Thyroid gland (tissue), 4 donors: Measurements from ENCODE around the gene ZC3H18. TPM values are rescaled to one million over a fixed set of nuclear protein-coding genes. Genes with fewer than 3 reads are reported as not detected.

ENCODE experiments used
- DNase-seq, 2 donors: peaks; one replicate each; pipeline ENCODE4 v3.0.0-alpha.2; 2019
- H3K27ac ChIP-seq, 3 donors: fragments of 200-600 bp; sonication (generic); 1 replicate in 2 of 3; 2 replicates in 1 of 3; pipeline ENCODE4 v1.5.1; 2016 to 2019; ENCODE audit warnings: mild to moderate bottlenecking in 1 of 3, moderate library complexity in 1 of 3
- H3K27me3 ChIP-seq: fragments of 200-600 bp; sonication (generic); one replicate; pipeline ENCODE4 v1.5.1; 2019
- H3K36me3 ChIP-seq, 2 donors: fragments of 200-600 bp; sonication (generic); one replicate each; pipeline ENCODE4 v1.5.1; 2016 to 2019
- H3K4me1 ChIP-seq, 2 donors: fragments of 200-600 bp; sonication (generic); one replicate each; pipeline ENCODE4 v1.5.1; 2017 to 2019
- H3K4me3 ChIP-seq, 3 donors: fragments of 200-600 bp; sonication (generic); replicated peaks in 1 of 3; 1 replicate in 2 of 3; 2 replicates in 1 of 3; pipeline ENCODE4 v1.5.1; 2016; ENCODE audit warnings: mild to moderate bottlenecking in 1 of 3
- H3K9me3 ChIP-seq: fragments of 200-600 bp; sonication (generic); one replicate; pipeline ENCODE4 v1.5.1; 2017
- POLR2A ChIP-seq, 2 donors: fragments of 450-650 bp; IDR thresholded peaks; one replicate each; pipeline ENCODE4 v1.6.1; 2017; ENCODE audit warnings: antibody characterized with exemption in 2 of 2, mild to moderate bottlenecking in 2 of 2, moderate library complexity in 1 of 2
- WGBS, 2 donors: methylation state at CpG; one replicate each; pipeline ENCODE4 v1.1.5; 2017; 5-methylcytosine and 5-hydroxymethylcytosine counted together
- intact Hi-C: fragments of 100-400 bp; cut with DNase I; formaldehyde crosslinking; loops from one replicate; pipeline ENCODE4 v1.15.1; 2023
- total RNA-seq, 4 donors: library from RNA; depleted of rRNA; stranded (reverse); fragments of >200 nt; gene quantifications; one replicate each; pipeline ENCODE4 v1.2.3, GENCODE V29; 2016
- TF ChIP-seq, protein P1 (sequence below), 6 experiments: fragments of 200-600 bp in 3 of 6; fragments of 450-650 bp in 3 of 6; sonication (generic) in 3 of 6; IDR thresholded peaks; one replicate each; pipeline ENCODE4 v1.5.1; 2016 to 2019; ENCODE audit warnings: antibody characterized with exemption in 6 of 6, mild to moderate bottlenecking in 2 of 6, inconsistent platforms in 1 of 6, moderate library complexity in 1 of 6

ZC3H18 gene
- total RNA-seq, 4 donors from 2014 or later, result 14.8 to 25.5 (median 20.9) TPM

DNA sequence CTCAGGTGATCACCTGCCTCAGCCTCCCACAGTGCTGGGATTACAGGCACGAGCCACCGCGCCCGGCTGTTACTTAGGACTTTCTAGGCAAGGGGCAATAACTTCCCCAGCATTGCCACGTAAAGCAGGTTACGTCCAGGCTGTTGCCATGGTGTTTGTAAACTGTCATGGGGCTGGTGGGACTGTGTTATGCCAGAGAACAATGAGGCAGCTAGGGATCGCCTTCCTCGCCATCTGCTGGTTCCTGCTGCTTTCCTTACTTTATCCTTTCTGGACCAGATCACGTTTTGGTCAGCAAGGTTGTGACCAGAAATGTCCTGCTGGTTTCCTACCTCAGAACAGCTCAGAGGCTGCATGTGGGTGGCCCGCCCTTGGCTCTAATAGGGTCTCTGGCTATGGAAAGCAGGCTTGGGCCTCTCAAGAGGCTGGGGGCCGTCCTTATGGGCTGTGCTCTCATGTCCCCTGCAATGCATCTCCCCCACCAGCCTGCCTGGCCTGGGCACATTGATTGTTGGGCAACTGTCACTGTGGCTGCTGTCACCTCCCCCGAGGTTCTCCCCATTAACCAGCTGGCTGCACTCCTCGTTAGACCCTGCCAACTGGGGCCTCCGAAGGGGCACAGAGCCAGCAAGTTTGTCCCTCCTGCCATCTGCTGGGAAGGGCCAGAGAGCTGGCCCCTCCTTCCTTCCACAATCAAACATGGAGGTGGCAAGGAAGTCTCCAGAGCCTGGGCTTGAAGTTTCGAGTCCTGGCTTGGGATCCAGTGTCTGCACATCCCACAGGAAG lies 28.2 kb upstream of the ZC3H18 start:
- intact Hi-C loops, result no loop called here
- no peak for TF ChIP-seq POLR2A (IDR thresholded peaks at IDR 0.05)
- TF ChIP-seq, protein P1, sequence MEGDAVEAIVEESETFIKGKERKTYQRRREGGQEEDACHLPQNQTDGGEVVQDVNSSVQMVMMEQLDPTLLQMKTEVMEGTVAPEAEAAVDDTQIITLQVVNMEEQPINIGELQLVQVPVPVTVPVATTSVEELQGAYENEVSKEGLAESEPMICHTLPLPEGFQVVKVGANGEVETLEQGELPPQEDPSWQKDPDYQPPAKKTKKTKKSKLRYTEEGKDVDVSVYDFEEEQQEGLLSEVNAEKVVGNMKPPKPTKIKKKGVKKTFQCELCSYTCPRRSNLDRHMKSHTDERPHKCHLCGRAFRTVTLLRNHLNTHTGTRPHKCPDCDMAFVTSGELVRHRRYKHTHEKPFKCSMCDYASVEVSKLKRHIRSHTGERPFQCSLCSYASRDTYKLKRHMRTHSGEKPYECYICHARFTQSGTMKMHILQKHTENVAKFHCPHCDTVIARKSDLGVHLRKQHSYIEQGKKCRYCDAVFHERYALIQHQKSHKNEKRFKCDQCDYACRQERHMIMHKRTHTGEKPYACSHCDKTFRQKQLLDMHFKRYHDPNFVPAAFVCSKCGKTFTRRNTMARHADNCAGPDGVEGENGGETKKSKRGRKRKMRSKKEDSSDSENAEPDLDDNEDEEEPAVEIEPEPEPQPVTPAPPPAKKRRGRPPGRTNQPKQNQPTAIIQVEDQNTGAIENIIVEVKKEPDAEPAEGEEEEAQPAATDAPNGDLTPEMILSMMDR (IDR thresholded peaks at IDR 0.05), result no peak
- 59 to 68% methylated on average over 8 to 14 of the region's 15 CpGs for WGBS, 2 donors
- DNase-seq, result no peak
- H3K4me3 ChIP-seq, result no peak overlapping the region
- H3K4me1 ChIP-seq, result peaks cover 4 to 16% of the 10 kb centered on the region in 2 donors
- H3K27me3 ChIP-seq, result no peaks in the 10 kb centered on the region
- H3K36me3 ChIP-seq, result no peaks in the 10 kb centered on the region
- H3K27ac ChIP-seq, result no peak overlapping the region
- H3K9me3 ChIP-seq, result no peaks in the 10 kb centered on the region

DNA sequence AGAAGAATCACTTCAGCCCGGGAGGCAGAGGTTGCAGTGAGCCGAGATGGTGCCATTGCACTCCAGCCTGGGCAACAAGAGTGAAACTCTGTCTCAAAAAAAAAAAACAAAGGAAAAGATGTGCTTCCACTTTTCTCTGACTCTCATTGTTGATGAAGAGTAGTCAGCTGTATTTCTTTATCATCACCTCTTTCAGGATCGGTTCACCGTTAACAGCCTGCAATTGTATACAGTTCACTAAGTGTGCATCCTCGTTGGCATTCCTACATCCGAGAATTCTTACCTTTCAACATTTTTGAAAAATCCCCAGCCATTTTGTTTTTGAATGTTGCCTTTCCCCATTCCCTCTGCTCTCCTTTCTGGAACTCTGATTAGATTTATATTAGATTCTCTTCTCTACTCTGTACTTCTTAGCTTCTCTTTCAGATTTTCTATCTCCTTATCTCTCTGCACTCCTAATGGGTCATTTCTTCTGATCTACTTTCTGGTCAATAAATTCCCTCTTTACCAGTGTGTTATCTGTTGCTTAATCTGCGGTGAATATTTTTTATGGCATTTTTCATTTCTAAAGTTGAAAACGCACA lies 26.9 kb upstream of the ZC3H18 start:
- H3K27me3 ChIP-seq, result no peaks in the 10 kb centered on the region
- intact Hi-C loops, result no loop called here
- 78 to 81% methylated on average over 8 of the region's 8 CpGs for WGBS, 2 donors

DNA sequence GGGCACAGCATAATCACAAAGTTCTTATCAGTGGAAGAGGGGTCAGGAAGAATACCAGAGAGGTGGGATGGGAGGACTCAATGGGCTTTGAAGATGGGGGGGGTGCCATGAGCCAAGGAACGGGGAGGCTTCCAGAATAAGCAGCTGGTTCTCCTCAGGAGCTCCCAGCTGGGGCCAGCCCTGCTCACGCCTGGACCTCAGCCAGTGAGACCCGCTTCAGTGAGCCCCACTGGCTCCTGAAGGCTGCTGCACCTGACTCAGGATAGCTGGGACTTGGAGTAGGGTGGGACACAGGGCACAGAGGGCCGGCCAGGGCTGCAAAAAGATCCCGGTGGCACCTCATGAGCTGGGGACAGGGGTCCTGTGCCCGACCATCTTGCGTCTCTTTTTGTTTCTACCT lies 24.4 kb upstream of the ZC3H18 start:
- intact Hi-C loops, result no loop called here
- Histone ChIP-seq H3K4me3 (no peak overlapping the region), H3K9me3 (no peaks in the 10 kb centered on the region), H3K27ac (no peak overlapping the region), H3K36me3 (no peaks in the 10 kb centered on the region), H3K4me1 (peaks cover 0 to 17% of the 10 kb centered on the region in 2 donors), H3K27me3 (no peaks in the 10 kb centered on the region)
- TF ChIP-seq, protein P1 (IDR thresholded peaks at IDR 0.05), result no peak
- WGBS, 2 donors, result 47 to 59% methylated on average over 5 to 7 of the region's 7 CpGs
- peak; percentile 71 for DNase-seq

More for the DNA sequence above, 26.9 kb upstream of the ZC3H18 start:
- Histone ChIP-seq H3K4me1 (peaks cover 0 to 10% of the 10 kb centered on the region in 2 donors), H3K36me3 (no peaks in the 10 kb centered on the region), H3K27ac (no peak overlapping the region), H3K4me3 (no peak overlapping the region), H3K9me3 (no peaks in the 10 kb centered on the region)
- TF ChIP-seq, protein P1 (IDR thresholded peaks at IDR 0.05), result no peak
- no peak for TF ChIP-seq POLR2A (IDR thresholded peaks at IDR 0.05)
- DNase-seq, result no peak

DNA sequence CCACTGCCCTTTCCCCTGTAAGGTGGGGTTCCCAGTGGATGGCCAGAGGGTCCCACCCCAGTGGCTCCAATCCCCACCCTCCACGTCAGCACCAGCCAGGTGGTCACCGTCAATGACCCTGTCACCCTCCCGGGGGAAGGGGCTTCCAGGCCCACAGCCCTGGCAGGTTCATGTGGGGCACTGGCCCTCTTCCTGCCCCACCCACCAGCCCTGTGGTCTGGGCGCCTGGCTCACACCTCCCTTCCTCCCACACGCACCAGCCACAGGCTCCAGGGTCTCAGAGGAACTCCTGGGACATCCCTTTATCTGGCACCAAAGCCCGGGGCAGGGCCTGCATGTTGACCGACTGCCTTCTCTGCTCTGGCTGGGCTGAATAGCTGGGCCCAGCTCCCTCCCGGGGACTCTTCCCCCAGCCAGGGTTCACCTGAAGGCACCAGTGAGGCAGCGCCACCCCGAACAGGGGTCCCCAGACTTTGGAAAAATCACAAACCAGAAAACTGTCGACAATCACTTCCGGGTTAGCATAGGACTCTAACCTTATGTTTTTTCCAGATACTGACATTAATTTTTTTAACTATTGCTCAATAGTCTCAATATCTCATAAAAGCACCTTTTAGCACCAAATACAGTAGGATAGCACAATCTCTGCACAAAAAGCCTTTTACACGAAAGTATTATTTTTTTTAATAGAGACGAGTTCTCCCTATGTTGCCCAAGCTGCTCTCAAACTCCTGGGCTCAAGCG lies 21.9 kb upstream of the ZC3H18 start:
- no peak for TF ChIP-seq POLR2A (IDR thresholded peaks at IDR 0.05)
- TF ChIP-seq, protein P1 (IDR thresholded peaks at IDR 0.05), result no peak
- Histone ChIP-seq H3K4me3 (no peak overlapping the region), H3K27me3 (no peaks in the 10 kb centered on the region), H3K27ac (no peak overlapping the region), H3K9me3 (no peaks in the 10 kb centered on the region), H3K36me3 (no peaks in the 10 kb centered on the region), H3K4me1 (peaks cover 0 to 14% of the 10 kb centered on the region in 2 donors)
- no peak for DNase-seq
- WGBS, 2 donors, result 78 to 83% methylated on average over 15 of the region's 15 CpGs
- intact Hi-C loops, result no loop called here
